Gastrocnemius medialis (tissue), 4 donors: ENCODE data around the gene OCA2.

ENCODE experiments used
- CTCF ChIP-seq, 5 experiments: fragments of 450-650 bp in 3 of 5; fragments of 200-600 bp in 2 of 5; sonication (generic) in 2 of 5; IDR thresholded peaks in 4 of 5; conservative IDR thresholded peaks in 1 of 5; 1 replicate in 4 of 5; 2 replicates in 1 of 5; pipeline ENCODE4 v1.5.1; 2016 to 2019; ENCODE audit warnings: antibody characterized with exemption in 5 of 5, mild to moderate bottlenecking in 3 of 5, moderate library complexity in 3 of 5
- POLR2A ChIP-seq, 2 donors: fragments of 450-650 bp; IDR thresholded peaks; one replicate each; pipeline ENCODE4 v1.6.1; 2017; ENCODE audit warnings: antibody characterized with exemption in 2 of 2, mild to moderate bottlenecking in 2 of 2, moderate library complexity in 2 of 2

- TF ChIP-seq CTCF (IDR thresholded peaks at IDR 0.05 in 4 of 5, conservative IDR thresholded peaks at IDR 0.05 in 1 of 5): no peak
- no peak for TF ChIP-seq POLR2A (IDR thresholded peaks at IDR 0.05)
Observed at GRCh38 chr15:28115871-28116270, 16.8 kb upstream of the OCA2 start.
